ENCODE data around the gene CC2D1B. TPM values are rescaled to one million over a fixed set of nuclear protein-coding genes. Genes with fewer than 3 reads are reported as not detected.

The CC2D1B gene
- total and polyA plus RNA-seq, 7 experiments from 2014 or later = 5.2 to 91.2 (median 55.4) TPM

GRCh38 chr1:52366517-52366827 is 467 bp upstream of the CC2D1B start:
- Mint-ChIP-seq H3K4me1 (peaks cover 25 to 65% (median 50%) of the 10 kb centered on the region in 7 donors), H3K27ac (peak overlapping the region; percentile 87 to 95 (median 93)), H3K36me3 (peaks cover 0 to 20% (median 5%) of the 10 kb centered on the region in 5 donors), H3K9me3 (no peaks in the 10 kb centered on the region), H3K4me3 (peak overlapping the region; percentile 85 to 98 (median 94)), H3K27me3 (no peaks in the 10 kb centered on the region)
- H3K27ac ChIP-seq (ENCODE audit: low read depth, low read length) = peak overlapping the region; percentile 95
- no peaks in the 10 kb centered on the region for H3K9me3 ChIP-seq (ENCODE audit: control insufficient read depth in 2 of 3, low read length in 3 of 3)
- intact Hi-C loops (cut with micrococcal nuclease) = loop anchor here (1.0 to 10.0 kb wide), 25 partner anchors 38 to 1686 kb away; partner anchors contain the start of genes CPT2 (in 2 of the 2), ECHDC2 (in 2 of the 2), ORC1 (in 2 of the 2) and PRPF38A (in 2 of the 2)
- no peaks in the 10 kb centered on the region for H3K27me3 ChIP-seq (ENCODE audit: control insufficient read depth in 2 of 2, insufficient read depth in 2 of 2, low read length in 2 of 2)
- peak overlapping the region; percentile 67 for H3K4me3 ChIP-seq (ENCODE audit: low read length)
- ChIA-PET POLR2A (interaction anchor here (0.6 to 5.2 kb wide), 10 partner anchors 12 to 487 kb away, joined by 3 to 68 read pairs (median 4); partner anchors contain the start of genes ORC1 and PRPF38A), CTCF (interaction anchor here (0.5 to 1.3 kb wide), 2 partner anchors 18 to 359 kb away, joined by 3 to 6 read pairs; no protein-coding TSS in a partner anchor)
- ATAC-seq = no peak
- peaks cover 15 to 20% of the 10 kb centered on the region in 2 donors for H3K4me1 ChIP-seq (ENCODE audit: control insufficient read depth in 2 of 2, insufficient read depth in 2 of 2, low read length in 2 of 2)
- no peak for DNase-seq
- peaks cover 8 to 20% (median 9%) of the 10 kb centered on the region in 3 experiments for H3K36me3 ChIP-seq (ENCODE audit: control insufficient read depth in 2 of 3, insufficient read depth in 3 of 3, low read length in 3 of 3)

DNA sequence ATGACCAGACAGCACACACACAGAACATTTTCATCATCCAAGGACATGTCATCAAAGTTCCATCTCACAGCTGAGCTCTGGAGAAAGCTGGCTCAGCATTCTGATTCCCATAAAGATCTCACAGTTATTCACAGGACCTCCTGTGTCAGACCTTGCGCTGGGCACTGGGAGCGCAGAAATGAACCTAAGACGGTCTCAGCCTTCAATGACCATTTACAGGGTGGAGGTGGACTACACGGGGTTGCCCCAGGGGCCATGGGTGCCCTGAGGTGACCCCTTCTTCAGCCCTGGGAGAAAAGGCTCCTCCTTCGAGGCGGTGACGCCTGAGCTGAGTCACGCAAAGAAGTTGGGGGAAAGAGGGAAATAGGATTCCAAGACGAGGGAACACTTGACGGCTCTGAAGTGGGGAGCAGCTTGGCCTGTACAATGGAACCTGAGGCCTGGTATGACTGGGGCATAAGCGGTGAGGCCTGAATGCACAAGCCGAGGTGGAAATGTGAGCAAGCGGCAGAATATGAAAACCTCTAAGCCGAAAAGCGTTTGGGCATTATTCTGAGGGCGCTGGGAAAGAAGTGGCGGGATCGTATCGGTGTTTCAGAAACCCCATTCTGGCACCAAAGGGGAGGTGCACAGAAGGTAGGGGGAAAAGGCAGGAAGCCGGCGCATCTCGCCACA is 797 bp downstream of the CC2D1B start:
- Mint-ChIP-seq H3K27me3 (no peaks in the 10 kb centered on the region), H3K9me3 (no peaks in the 10 kb centered on the region), H3K36me3 (peaks cover 0 to 18% (median 10%) of the 10 kb centered on the region in 5 donors), H3K27ac (peak overlapping the region; percentile 89 to 97 (median 92)), H3K4me3 (peak overlapping the region; percentile 85 to 98 (median 94)), H3K4me1 (peaks cover 26 to 65% (median 51%) of the 10 kb centered on the region in 7 donors)
- no peaks in the 10 kb centered on the region for H3K27me3 ChIP-seq (ENCODE audit: control insufficient read depth in 2 of 2, insufficient read depth in 2 of 2, low read length in 2 of 2)
- peaks cover 15 to 20% of the 10 kb centered on the region in 2 donors for H3K4me1 ChIP-seq (ENCODE audit: control insufficient read depth in 2 of 2, insufficient read depth in 2 of 2, low read length in 2 of 2)
- ChIA-PET CTCF (interaction anchor here (0.8 kb wide), 1 partner anchor 17 kb away, joined by 3 read pairs; no protein-coding TSS in a partner anchor), POLR2A (interaction anchor here (0.7 to 5.2 kb wide), 7 partner anchors 16 to 486 kb away, joined by 3 to 68 read pairs (median 5); partner anchors contain the start of genes ORC1, PRPF38A, SHISAL2A and TUT4)
- H3K4me3 ChIP-seq (ENCODE audit: low read length) = peak overlapping the region; percentile 67
- H3K27ac ChIP-seq (ENCODE audit: low read depth, low read length) = peak overlapping the region; percentile 95
- peak in 2 of 9 donors; percentile 13 to 40 for DNase-seq
- intact Hi-C loops (cut with micrococcal nuclease) = loop anchor here (5.0 to 10.0 kb wide), 7 partner anchors 223 to 1687 kb away; partner anchors contain the start of genes ECHDC2 (in 2 of the 2), SCP2 (in 2 of the 2), CPT2 (in 1 of the 2) and GPX7 (in 1 of the 2)
- peaks cover 8 to 33% (median 21%) of the 10 kb centered on the region in 3 experiments for H3K36me3 ChIP-seq (ENCODE audit: control insufficient read depth in 2 of 3, insufficient read depth in 3 of 3, low read length in 3 of 3)
- H3K9me3 ChIP-seq (ENCODE audit: control insufficient read depth in 2 of 3, low read length in 3 of 3) = no peaks in the 10 kb centered on the region
- ATAC-seq = no peak

DNA sequence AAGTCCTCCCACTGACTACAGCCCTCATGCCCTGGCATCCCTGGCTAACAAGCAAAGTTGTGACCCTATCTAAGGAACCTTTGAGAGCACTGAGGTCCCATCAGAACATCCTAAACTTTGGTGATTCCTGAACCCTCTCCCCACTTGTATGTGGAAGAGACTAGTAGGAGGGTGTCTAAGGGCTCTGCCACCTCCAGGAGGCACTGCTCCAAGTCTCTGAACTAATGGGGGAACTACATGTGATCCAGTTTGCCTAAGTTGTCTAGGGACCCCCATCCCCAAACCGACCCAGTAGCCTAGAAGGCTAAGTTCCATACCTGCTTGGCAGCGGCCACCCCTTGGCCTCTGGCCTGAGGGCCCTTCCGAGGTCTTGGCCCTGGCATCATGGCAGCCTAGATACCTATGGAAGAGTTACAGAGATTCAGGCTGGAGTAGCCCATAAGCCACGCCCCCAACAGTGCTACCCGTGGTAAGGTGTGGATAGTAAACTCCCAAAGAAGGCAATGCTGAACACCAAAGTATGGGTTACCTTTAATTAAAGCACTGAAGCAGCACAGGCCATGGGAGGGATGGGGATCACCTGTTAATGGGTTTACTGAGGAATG is 1.7 kb downstream of the CC2D1B start:
- peak in 1 of 9 donors; percentile 23 for DNase-seq
- peaks cover 26 to 64% (median 51%) of the 10 kb centered on the region in 7 donors for H3K4me1 Mint-ChIP-seq
- H3K27ac ChIP-seq (ENCODE audit: low read depth, low read length) = peak overlapping the region; percentile 95

GRCh38 chr1:52360595-52360968 is 5.4 kb downstream of the CC2D1B start:
- no peak overlapping the region for H3K4me3 ChIP-seq (ENCODE audit: low read length)
- peaks cover 12 to 20% of the 10 kb centered on the region in 2 donors for H3K4me1 ChIP-seq (ENCODE audit: control insufficient read depth in 2 of 2, insufficient read depth in 2 of 2, low read length in 2 of 2)
- Mint-ChIP-seq H3K4me1 (peaks cover 18 to 34% (median 29%) of the 10 kb centered on the region in 7 donors), H3K4me3 (no peak overlapping the region), H3K27me3 (no peaks in the 10 kb centered on the region), H3K36me3 (peaks cover 10 to 48% (median 23%) of the 10 kb centered on the region in 5 donors), H3K9me3 (no peaks in the 10 kb centered on the region), H3K27ac (peak overlapping the region in 1 of 9 donors; percentile 61)
- no peak overlapping the region for H3K27ac ChIP-seq (ENCODE audit: low read depth, low read length)
- H3K9me3 ChIP-seq (ENCODE audit: control insufficient read depth in 2 of 3, low read length in 3 of 3) = no peaks in the 10 kb centered on the region
- peaks cover 38 to 75% (median 57%) of the 10 kb centered on the region in 3 experiments for H3K36me3 ChIP-seq (ENCODE audit: control insufficient read depth in 2 of 3, insufficient read depth in 3 of 3, low read length in 3 of 3)
- ATAC-seq = no peak
- intact Hi-C loops (cut with micrococcal nuclease) = loop anchor here (10.0 kb wide), 1 partner anchor 564 kb away; the partner anchor contains the start of genes ECHDC2 (in 2 of the 2) and SCP2 (in 2 of the 2)
- DNase-seq = no peak
- no peaks in the 10 kb centered on the region for H3K27me3 ChIP-seq (ENCODE audit: control insufficient read depth in 2 of 2, insufficient read depth in 2 of 2, low read length in 2 of 2)
- ChIA-PET POLR2A (interaction anchor here (0.6 kb wide), 1 partner anchor 24 kb away, joined by 4 read pairs; no protein-coding TSS in a partner anchor), CTCF (no interaction called here)

More for the DNA sequence above, 1.7 kb downstream of the CC2D1B start:
- intact Hi-C loops (cut with micrococcal nuclease) = loop anchor here (10.0 kb wide), 1 partner anchor 560 kb away; the partner anchor contains the start of genes ECHDC2 (in 2 of the 2) and SCP2 (in 2 of the 2)
- ATAC-seq = no peak
- Histone ChIP-seq H3K27me3 (ENCODE audit: control insufficient read depth in 2 of 2, insufficient read depth in 2 of 2, low read length in 2 of 2) (no peaks in the 10 kb centered on the region), H3K4me3 (ENCODE audit: low read length) (peak overlapping the region; percentile 67), H3K36me3 (ENCODE audit: control insufficient read depth in 2 of 3, insufficient read depth in 3 of 3, low read length in 3 of 3) (peaks cover 16 to 41% (median 22%) of the 10 kb centered on the region in 3 experiments), H3K9me3 (ENCODE audit: control insufficient read depth in 2 of 3, low read length in 3 of 3) (no peaks in the 10 kb centered on the region), H3K4me1 (ENCODE audit: control insufficient read depth in 2 of 2, insufficient read depth in 2 of 2, low read length in 2 of 2) (peaks cover 15 to 20% of the 10 kb centered on the region in 2 donors)
- H3K4me3 Mint-ChIP-seq = peak overlapping the region; percentile 73 to 98 (median 94)
- H3K27me3 Mint-ChIP-seq = no peaks in the 10 kb centered on the region
- H3K36me3 Mint-ChIP-seq = peaks cover 4 to 22% (median 10%) of the 10 kb centered on the region in 5 donors
- H3K27ac Mint-ChIP-seq = peak overlapping the region; percentile 80 to 95 (median 92)
- H3K9me3 Mint-ChIP-seq = no peaks in the 10 kb centered on the region
- ChIA-PET CTCF (interaction anchor here (0.7 kb wide), 1 partner anchor 74 kb away, joined by 4 read pairs; no protein-coding TSS in a partner anchor), POLR2A (interaction anchor here (1.0 to 5.2 kb wide), 4 partner anchors 16 to 339 kb away, joined by 3 to 68 read pairs (median 6); partner anchors contain the start of genes KTI12, ORC1 and PRPF38A)

DNA sequence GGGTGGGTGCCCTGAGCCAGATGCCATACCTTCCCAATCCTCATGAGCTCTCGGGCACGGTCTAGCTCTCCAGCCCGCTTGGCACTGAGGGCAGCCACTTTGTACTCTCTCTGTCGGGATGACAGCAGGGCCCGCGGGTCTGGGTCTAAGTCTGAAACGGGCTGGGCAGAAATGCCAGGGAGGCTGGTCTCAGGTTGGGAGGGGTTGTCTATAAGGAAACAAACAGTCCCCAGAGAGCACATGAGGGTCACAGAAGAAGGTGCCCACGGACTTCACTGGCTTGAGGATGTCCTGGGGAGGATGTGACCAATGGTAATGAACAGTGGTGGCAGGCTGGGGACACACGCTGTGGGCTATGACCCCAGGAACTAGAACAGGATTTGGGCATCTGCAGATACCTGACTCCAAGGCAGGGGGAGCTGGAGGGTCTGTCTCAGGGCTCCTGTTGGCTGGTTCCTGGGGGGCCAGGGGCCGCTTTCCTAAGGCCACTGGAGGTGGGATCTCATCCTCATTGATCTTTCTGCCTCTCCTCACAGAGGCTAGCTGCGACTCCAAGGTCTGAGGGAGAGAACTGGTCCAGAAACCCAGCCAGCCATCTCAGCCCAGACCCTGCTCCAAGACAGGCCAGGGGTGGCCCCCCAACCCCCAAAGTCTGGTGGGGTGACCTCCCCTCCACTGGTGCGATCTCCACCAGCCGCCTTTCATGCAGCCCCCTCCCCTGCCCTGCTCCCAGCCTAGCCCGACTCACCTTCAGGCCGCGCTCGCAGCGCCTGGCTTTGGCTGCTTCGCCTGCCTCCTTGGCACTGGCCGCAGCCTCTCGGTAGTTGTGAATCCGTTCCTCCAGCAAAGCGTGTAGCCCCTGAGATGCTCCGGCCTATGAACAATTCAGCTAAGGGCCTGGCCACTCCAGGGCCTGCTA is 6.1 kb downstream of the CC2D1B start:
- H3K4me3 ChIP-seq (ENCODE audit: low read length) = no peak overlapping the region
- H3K9me3 ChIP-seq (ENCODE audit: control insufficient read depth in 2 of 3, low read length in 3 of 3) = no peaks in the 10 kb centered on the region
- H3K27ac ChIP-seq (ENCODE audit: low read depth, low read length) = peak overlapping the region; percentile 3
- H3K4me1 ChIP-seq (ENCODE audit: control insufficient read depth in 2 of 2, insufficient read depth in 2 of 2, low read length in 2 of 2) = peaks cover 9 to 16% of the 10 kb centered on the region in 2 donors
- CTCF ChIA-PET = no interaction called here
- DNase-seq (no peak), ATAC-seq (no peak)
- POLR2A ChIA-PET = interaction anchor here (0.6 kb wide), 1 partner anchor 24 kb away, joined by 4 read pairs; no protein-coding TSS in a partner anchor
- Mint-ChIP-seq H3K27ac (peak overlapping the region in 3 of 9 donors; percentile 30 to 71 (median 61)), H3K4me3 (no peak overlapping the region), H3K4me1 (peaks cover 17 to 29% (median 23%) of the 10 kb centered on the region in 7 donors), H3K27me3 (no peaks in the 10 kb centered on the region), H3K9me3 (no peaks in the 10 kb centered on the region), H3K36me3 (peaks cover 15 to 55% (median 29%) of the 10 kb centered on the region in 5 donors)
- H3K36me3 ChIP-seq (ENCODE audit: control insufficient read depth in 2 of 3, insufficient read depth in 3 of 3, low read length in 3 of 3) = peaks cover 45 to 80% (median 62%) of the 10 kb centered on the region in 3 experiments
- intact Hi-C loops (cut with micrococcal nuclease) = loop anchor here (10.0 kb wide), 1 partner anchor 565 kb away; the partner anchor contains the start of genes ECHDC2 (in 2 of the 2) and SCP2 (in 2 of the 2)
- H3K27me3 ChIP-seq (ENCODE audit: control insufficient read depth in 2 of 2, insufficient read depth in 2 of 2, low read length in 2 of 2) = no peaks in the 10 kb centered on the region

Measured in naive thymus-derived CD4-positive, alpha-beta T cell (primary cell).